Skeletal muscle tissue (tissue), 4 donors: Measurements from ENCODE around the gene SLC49A4. TPM values are rescaled to one million over a fixed set of nuclear protein-coding genes. Genes with fewer than 3 reads are reported as not detected.

Experiments
- H3K27ac ChIP-seq: one replicate; pipeline ENCODE4 v1.7.0; 2013; ENCODE audit warnings: mild to moderate bottlenecking, low read depth, low read length, inconsistent platforms
- H3K27me3 ChIP-seq, 3 donors: one replicate each; pipeline ENCODE4 v1.7.0; 2013; ENCODE audit warnings: low read length in 3 of 3; ENCODE audit not compliant: control insufficient read depth in 3 of 3, insufficient read depth in 3 of 3
- H3K36me3 ChIP-seq, 3 donors: one replicate each; pipeline ENCODE4 v1.7.0; 2013; ENCODE audit warnings: low read length in 3 of 3; ENCODE audit not compliant: control insufficient read depth in 3 of 3, insufficient read depth in 3 of 3
- H3K4me1 ChIP-seq, 3 donors: one replicate each; pipeline ENCODE4 v1.7.0; 2013; ENCODE audit warnings: low read length in 3 of 3, mild to moderate bottlenecking in 3 of 3; ENCODE audit not compliant: control insufficient read depth in 3 of 3, insufficient read depth in 3 of 3
- H3K4me3 ChIP-seq, 3 donors: one replicate each; pipeline ENCODE4 v1.7.0; 2013; ENCODE audit warnings: low read length in 3 of 3
- H3K9ac ChIP-seq, 3 donors: one replicate each; pipeline ENCODE4 v1.7.0; 2013; ENCODE audit warnings: low read length in 3 of 3, mild to moderate bottlenecking in 3 of 3, moderate library complexity in 2 of 3, low read depth in 1 of 3
- H3K9me3 ChIP-seq, 3 donors: one replicate each; pipeline ENCODE4 v1.7.0; 2013; ENCODE audit warnings: low read length in 3 of 3; ENCODE audit not compliant: control insufficient read depth in 3 of 3
- total RNA-seq: library from RNA; depleted of rRNA; stranded (reverse); fragments of >200 nt; gene quantifications from one replicate; pipeline ENCODE4 v1.2.3, GENCODE V29; 2014
- donor health status: Osteomylitis.

Gene SLC49A4
- total RNA-seq, 1 donor from 2014 or later: 11.5 TPM

- no peak overlapping the region for H3K4me3 ChIP-seq
- no peak overlapping the region for H3K9ac ChIP-seq
- H3K36me3 ChIP-seq: no peaks in the 10 kb centered on the region
- no peak overlapping the region for H3K27ac ChIP-seq
- peaks cover 2 to 12% (median 8%) of the 10 kb centered on the region in 3 donors for H3K4me1 ChIP-seq
- H3K9me3 ChIP-seq: no peaks in the 10 kb centered on the region
- no peaks in the 10 kb centered on the region for H3K27me3 ChIP-seq
These were observed 10.4 kb upstream of the SLC49A4 start for GRCh38 chr3:122784436-122784835.

DNA sequence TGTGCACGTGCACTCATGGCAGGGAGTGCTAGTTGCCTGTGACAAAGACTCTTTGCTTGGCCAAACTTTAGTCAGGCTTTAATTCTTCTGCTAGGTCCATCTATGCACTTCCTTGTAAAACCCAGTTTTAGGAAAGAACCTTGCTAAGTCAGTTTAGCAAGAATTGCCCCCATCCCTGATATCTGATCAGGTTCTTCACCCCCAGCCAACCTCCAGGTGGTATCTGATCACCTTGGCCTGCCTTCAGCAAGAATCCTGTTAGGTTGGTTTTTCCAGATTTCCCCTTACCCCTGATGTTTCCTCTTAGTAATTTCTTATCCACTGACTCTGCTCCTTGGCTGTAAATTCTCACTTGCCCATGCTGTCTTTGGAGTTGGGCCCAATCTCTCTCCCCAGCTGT lies 9.6 kb upstream of the SLC49A4 start:
- no peak overlapping the region for H3K9ac ChIP-seq
- H3K27me3 ChIP-seq: no peaks in the 10 kb centered on the region
- no peak overlapping the region for H3K4me3 ChIP-seq
- H3K27ac ChIP-seq: no peak overlapping the region
- no peaks in the 10 kb centered on the region for H3K9me3 ChIP-seq
- H3K36me3 ChIP-seq: no peaks in the 10 kb centered on the region
- H3K4me1 ChIP-seq: peaks cover 6 to 19% (median 9%) of the 10 kb centered on the region in 3 donors

- Histone ChIP-seq H3K27ac (no peak overlapping the region), H3K27me3 (no peaks in the 10 kb centered on the region), H3K4me1 (peaks cover 10 to 22% (median 16%) of the 10 kb centered on the region in 3 donors)
These were observed 8.8 kb upstream of the SLC49A4 start for GRCh38 chr3:122786066-122786465.

GRCh38 chr3:122787872-122788271 lies 7.0 kb upstream of the SLC49A4 start:
- Histone ChIP-seq H3K36me3 (no peaks in the 10 kb centered on the region), H3K4me3 (no peak overlapping the region), H3K9me3 (no peaks in the 10 kb centered on the region), H3K27me3 (no peaks in the 10 kb centered on the region), H3K9ac (no peak overlapping the region), H3K4me1 (peaks cover 14 to 34% (median 22%) of the 10 kb centered on the region in 3 donors), H3K27ac (no peak overlapping the region)

More at GRCh38 chr3:122786066-122786465, 8.8 kb upstream of the SLC49A4 start:
- Histone ChIP-seq H3K36me3 (no peaks in the 10 kb centered on the region), H3K4me3 (no peak overlapping the region), H3K9me3 (no peaks in the 10 kb centered on the region), H3K9ac (no peak overlapping the region)

DNA sequence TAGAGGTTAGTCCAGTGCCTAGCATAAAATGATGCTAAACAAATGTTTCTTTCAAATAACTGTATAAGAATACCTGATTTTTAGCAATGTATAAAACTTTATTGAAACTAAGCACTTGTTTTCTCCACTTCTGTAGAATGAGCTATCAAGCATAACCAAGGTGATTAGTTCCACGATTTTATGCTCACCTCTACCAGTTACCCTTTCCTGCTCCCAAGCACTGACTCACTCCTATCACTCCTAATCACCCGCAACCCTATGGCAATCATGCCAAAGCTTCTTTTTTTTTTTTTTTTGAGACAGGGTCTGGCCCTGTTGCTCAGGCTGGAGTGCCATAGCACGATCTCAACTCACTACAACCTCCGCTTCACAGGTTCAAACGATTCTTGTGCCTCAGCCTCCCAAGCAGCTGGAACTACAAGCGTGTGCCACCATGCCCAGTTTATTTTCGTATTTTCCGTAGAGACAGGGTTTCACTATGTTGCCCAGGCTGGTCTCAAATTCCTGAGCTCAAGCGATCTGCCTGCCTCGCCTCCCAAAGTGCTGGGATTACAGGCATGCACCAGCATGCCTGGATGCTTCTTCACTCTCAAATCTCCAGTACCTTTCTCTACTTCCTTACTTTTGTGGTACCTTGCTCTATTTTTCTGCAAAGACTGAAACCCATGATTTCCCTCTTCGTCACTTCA lies 5.1 kb upstream of the SLC49A4 start:
- Histone ChIP-seq H3K4me1 (peaks cover 13 to 35% (median 26%) of the 10 kb centered on the region in 3 donors), H3K9me3 (no peaks in the 10 kb centered on the region), H3K4me3 (peak overlapping the region in 1 of 3 donors; percentile 33), H3K9ac (no peak overlapping the region), H3K27ac (peak overlapping the region; percentile 10), H3K36me3 (no peaks in the 10 kb centered on the region), H3K27me3 (no peaks in the 10 kb centered on the region)

- H3K9ac ChIP-seq: peak within 1 kb of the TSS; percentile 91 to 96 (median 93)
- no peaks in the 10 kb centered on the region for H3K9me3 ChIP-seq
- peak within 1 kb of the TSS; percentile 94 for H3K27ac ChIP-seq
- H3K36me3 ChIP-seq: no peaks in the 10 kb centered on the region
- H3K27me3 ChIP-seq: no peaks in the 10 kb centered on the region
- peak within 1 kb of the TSS; percentile 90 to 94 (median 93) for H3K4me3 ChIP-seq
- H3K4me1 ChIP-seq: peaks cover 27 to 45% (median 39%) of the 10 kb centered on the region in 3 donors
These were observed 1.1 kb upstream of the SLC49A4 start, which contains the start of gene HSPBAP1 for GRCh38 chr3:122793568-122794416. Gene HSPBAP1 (minus strand): TSS chr3:122793831. CDS start chr3:122793680, 151 bp downstream.

GRCh38 chr3:122794483-122794778 lies 438 bp upstream of the SLC49A4 start:
- peaks cover 33 to 51% (median 44%) of the 10 kb centered on the region in 3 donors for H3K4me1 ChIP-seq
- H3K27me3 ChIP-seq: no peaks in the 10 kb centered on the region
- peak overlapping the region; percentile 91 to 96 (median 93) for H3K9ac ChIP-seq
- H3K9me3 ChIP-seq: no peaks in the 10 kb centered on the region
- H3K36me3 ChIP-seq: no peaks in the 10 kb centered on the region
- H3K27ac ChIP-seq: peak overlapping the region; percentile 94
- peak overlapping the region; percentile 90 to 94 (median 93) for H3K4me3 ChIP-seq

DNA sequence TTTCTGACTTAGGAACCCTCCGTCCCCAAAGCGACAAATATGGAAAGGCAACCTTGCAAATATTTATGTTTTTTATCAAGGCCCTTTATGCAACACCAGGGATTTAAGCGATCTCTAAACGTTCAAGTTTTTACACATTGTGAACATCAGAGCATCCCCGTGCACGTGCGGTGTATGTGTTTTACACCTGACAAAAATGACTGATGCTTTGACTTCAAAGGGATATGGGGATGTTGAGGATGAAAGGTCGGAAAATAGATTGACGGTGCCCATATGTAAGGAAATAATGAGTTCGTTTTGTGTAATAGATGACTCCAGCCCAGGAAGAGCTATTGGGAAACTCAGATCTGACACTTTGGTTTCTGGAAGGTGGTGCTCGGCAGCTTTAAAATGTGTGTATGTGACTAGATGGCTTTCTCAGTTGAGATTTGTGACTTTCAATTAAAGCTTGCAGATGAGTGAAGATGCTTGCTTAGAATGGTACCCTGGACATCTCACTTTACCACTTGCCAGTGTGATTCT lies 866 bp downstream of the SLC49A4 start:
- H3K36me3 ChIP-seq: no peaks in the 10 kb centered on the region
- H3K4me1 ChIP-seq: peaks cover 27 to 47% (median 40%) of the 10 kb centered on the region in 3 donors
- H3K27ac ChIP-seq: peak overlapping the region; percentile 94
- H3K9ac ChIP-seq: peak overlapping the region; percentile 91 to 96 (median 93)
- H3K9me3 ChIP-seq: no peaks in the 10 kb centered on the region
- H3K4me3 ChIP-seq: peak overlapping the region; percentile 90 to 93 (median 90)
- no peaks in the 10 kb centered on the region for H3K27me3 ChIP-seq

DNA sequence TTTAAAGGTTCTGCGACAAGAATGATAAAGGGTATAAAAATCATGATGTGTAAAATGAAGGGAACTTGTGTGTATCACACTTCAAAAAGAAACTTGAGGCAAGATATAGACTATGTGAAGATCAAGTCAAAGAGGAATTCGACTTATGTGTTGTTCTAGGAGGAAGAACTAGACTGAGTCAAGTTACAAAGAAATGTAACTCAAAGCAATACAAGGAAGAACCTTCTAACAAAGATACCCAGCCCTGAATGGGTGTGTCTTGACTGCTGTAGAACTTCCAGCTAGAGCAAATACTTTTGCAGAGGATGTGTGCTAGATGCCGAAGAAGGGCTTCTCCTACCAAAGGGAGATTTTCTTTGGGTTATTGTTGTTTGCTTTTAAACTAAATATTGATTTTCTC lies 2.4 kb downstream of the SLC49A4 start:
- H3K4me3 ChIP-seq: peak overlapping the region in 1 of 3 donors; percentile 1
- no peaks in the 10 kb centered on the region for H3K36me3 ChIP-seq
- peaks cover 23 to 37% (median 32%) of the 10 kb centered on the region in 3 donors for H3K4me1 ChIP-seq
- H3K27ac ChIP-seq: no peak overlapping the region
- H3K9ac ChIP-seq: no peak overlapping the region
- H3K27me3 ChIP-seq: no peaks in the 10 kb centered on the region
- H3K9me3 ChIP-seq: no peaks in the 10 kb centered on the region

- no peak overlapping the region for H3K9ac ChIP-seq
- no peak overlapping the region for H3K4me3 ChIP-seq
- H3K4me1 ChIP-seq: peaks cover 24 to 34% (median 29%) of the 10 kb centered on the region in 3 donors
- H3K27me3 ChIP-seq: no peaks in the 10 kb centered on the region
- H3K27ac ChIP-seq: no peak overlapping the region
- H3K9me3 ChIP-seq: no peaks in the 10 kb centered on the region
- H3K36me3 ChIP-seq: no peaks in the 10 kb centered on the region
These were observed 4.5 kb downstream of the SLC49A4 start for GRCh38 chr3:122799322-122799721.
